HG03571 (cell line): ENCODE data around the gene HIBCH.

ENCODE experiments used
- ATAC-seq: cut with Tn5 transposase; IDR thresholded peaks from one replicate; pipeline ENCODE4 v1.9.1; 2021; ENCODE audit not compliant: unreplicated experiment

HIBCH gene

DNA sequence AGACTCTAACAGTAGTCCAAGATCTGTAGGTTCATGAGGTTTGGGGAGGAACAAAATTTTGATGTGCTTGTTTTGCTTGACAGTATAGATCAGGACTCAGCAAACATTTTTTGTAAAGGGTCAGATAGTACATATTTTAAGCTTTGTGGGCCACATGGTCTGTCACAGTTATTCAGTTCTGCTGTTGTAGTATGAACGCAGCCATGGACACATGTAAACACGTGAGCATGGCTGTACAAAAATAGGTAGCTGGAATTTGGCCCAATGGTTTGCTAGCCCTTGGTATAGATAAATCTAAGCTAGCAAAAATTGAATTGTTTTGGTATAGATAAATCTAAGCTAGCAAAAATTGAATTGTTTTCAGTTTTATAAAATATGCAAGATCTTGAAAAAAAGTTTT lies 120.5 kb downstream of the HIBCH start:
- no peak for ATAC-seq

DNA sequence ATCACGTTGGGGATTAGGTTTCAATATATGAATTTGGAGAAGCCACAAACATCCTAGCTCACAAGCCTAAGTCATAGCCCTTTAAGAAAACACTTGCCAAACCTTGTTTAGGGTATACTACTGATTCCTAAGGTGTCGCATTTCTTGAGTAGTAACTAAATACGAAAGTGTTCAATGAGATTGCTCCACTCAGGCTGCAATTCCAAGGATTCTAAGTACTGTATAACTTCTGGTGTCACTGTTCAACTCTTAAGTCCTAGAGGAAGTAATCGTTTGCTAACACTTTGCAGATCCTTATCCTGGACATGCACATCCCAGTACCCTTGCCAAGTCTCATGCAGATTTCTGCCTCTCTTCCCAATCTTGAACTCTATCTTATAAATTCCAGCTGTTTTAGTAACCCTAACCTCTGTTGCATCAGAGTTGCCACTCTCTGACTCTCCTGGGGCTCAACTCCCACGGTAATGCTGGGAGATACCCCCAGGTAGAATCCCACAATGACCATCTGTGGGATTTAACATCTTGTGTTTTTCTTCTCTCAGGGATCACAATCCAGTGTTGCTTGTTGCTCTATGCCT lies 122.4 kb downstream of the HIBCH start:
- no peak for ATAC-seq

DNA sequence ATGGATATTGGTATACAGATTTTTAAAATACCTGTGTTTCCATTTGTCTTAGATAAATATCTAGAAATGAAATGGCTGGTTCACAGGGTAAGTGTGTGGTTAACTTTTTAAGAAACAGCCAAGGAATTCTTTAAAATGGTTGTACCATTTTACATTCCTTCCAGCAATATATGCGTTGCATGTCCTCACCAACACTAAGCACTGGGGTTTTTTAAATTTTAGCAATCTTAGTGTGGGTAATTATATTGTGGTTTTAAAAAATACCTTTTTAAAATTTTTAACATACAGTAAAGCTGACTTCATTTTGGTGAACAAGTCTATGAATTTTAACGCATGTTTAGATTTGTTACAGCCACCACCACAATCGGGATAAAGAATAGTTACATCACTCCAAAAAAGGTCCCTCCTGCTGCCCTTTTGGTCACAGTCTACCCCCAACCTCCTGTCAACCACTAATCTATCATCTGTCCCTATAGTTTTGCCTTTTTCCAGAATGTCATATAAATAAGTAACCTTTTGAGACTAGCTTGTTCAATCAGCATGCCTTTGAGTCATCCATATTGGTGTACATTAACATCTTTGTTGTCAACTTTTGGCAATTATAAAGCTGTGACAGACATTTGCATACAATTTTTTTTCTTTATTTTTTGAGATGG lies 129.0 kb downstream of the HIBCH start:
- ATAC-seq = no peak

DNA sequence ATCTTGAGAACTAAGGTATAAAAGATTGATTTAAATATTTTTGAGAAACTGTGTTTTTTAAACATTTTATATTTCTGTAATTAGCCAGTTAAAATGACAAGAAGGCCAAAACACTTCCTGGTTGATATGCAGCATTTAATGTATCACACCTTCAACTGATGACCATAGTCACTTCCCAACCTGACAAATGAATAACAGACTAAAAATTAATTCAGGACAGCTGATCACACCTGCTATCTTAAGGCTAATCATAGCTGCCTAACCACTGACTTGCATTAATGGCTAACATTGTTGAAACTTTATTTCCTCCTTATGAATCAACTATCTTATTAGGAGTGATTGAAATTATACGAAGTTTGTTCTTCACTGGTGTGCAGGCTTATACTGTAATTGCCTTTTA lies 131.3 kb downstream of the HIBCH start:
- ATAC-seq = peak; percentile 47

DNA sequence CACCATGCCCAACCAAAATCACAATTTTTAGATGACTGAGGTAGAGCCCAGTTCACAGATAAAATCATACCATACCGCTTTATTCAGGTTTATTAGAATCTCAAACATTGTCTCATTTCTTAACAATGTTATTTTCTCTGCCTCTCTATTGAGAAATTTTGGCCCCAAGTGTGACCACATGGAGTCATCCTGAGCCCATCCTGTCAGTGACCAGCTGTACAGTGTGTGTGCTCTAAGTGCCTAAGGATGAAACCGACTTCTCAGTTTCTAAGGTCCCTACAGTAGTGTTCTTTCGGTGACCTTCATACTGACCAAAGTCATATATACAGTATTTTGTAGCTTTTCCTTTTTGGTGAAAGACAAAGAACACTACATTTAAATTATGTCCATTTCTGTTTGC lies 133.4 kb downstream of the HIBCH start:
- no peak for ATAC-seq

DNA sequence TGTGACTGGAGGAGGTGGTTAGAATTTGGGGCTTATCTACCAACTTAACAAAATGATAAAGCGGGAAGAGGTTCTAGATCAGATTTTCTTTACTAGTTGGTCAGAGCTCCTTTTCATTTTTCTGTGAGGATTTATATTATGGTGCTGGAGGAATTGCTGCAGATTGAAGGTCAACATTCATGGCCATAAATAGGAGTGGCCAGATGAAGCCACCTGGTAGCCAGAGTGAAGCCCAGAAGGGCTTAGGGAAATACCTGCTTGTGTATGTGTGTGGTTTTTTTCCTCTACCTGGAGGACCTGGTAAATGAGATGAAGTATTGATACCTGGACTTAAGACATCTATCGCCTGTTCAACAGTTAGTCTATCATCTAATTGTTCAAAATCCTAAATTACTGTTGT lies 134.2 kb downstream of the HIBCH start:
- no peak for ATAC-seq

DNA sequence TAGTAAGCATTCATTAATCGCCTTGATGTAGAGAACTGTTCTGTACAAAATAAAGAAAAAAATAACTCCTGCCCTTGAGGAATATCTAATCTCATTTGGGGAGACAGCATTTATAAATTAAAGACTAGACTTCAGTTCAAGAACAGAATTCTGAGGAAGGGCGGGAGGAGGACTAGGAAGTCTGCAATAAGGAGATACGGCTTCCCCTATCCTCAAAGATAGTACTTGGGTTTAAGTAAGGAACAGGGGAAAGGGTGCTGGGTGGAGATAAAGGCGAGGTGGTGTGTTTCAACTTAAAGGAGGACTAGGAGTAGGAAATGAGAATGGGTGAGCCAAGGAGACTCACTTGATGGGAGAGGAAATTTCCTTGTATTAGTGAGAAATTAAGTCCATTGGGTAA lies 135.2 kb downstream of the HIBCH start:
- no peak for ATAC-seq

DNA sequence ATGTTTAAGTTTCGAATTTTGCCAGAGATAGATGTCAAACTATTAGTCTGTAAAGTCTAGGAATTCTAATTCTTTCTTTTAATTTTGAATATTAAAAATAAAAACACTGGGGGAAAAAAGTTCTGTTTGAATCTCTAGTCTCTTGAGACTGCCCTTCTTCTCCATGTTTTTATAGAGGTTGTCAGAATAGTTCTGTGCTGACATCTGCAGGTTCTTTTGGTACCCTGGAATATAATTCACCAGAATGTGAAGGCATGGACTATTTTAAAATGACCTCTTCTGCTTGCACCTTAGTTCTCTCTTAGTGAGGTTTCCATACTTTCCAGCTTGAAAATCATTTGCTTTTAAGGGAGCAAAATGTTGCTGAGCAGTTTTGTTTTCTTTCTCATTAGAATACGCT lies 136.1 kb downstream of the HIBCH start:
- ATAC-seq = no peak

DNA sequence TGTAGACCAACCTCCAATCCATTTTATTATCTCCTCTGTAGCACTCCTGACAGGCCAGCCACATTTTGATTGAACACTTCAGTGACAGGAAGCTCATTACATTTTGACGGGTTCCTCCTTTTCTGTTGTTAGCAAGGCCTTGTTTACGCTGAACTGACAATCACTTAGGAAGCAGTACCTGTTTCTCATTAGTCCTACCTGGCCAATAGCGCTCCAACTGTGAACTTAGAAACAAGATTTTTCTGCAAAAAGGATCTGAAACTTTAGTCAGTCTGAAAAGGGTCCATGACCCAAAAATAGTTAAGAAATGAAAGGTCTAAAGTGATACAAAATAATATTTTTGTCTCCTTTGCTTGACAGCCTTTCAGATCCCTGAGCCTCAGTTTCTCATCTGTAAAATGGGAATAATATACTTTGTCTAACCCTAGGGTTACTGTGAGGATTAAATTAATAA lies 137.5 kb downstream of the HIBCH start:
- peak; percentile 32 for ATAC-seq

DNA sequence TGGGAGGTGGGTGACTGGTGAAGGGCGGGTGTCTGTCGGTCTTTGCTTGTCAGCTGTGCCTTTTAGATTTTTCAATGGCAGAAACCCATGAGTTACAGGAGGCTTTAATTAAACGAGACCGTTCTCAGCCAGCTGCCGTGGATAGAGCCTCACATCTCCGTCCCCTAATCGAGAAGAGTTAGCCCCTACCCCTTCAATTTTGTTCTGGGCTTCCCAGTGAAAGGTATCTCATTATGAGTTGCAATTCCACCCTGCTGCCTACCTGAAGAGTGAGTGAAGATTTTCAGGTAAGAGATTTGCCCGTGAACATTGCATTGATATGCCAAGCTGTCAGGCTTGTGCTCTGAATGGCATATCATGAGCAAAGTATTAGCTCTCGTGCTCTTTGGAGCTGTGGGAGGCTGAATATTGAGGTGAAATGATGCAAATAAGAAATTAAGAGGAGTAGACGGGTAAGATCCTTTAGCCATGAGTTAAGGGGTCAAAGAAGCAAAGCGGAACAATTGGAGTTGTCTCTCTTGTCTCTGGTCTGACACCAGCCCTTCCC lies 138.4 kb downstream of the HIBCH start:
- no peak for ATAC-seq

DNA sequence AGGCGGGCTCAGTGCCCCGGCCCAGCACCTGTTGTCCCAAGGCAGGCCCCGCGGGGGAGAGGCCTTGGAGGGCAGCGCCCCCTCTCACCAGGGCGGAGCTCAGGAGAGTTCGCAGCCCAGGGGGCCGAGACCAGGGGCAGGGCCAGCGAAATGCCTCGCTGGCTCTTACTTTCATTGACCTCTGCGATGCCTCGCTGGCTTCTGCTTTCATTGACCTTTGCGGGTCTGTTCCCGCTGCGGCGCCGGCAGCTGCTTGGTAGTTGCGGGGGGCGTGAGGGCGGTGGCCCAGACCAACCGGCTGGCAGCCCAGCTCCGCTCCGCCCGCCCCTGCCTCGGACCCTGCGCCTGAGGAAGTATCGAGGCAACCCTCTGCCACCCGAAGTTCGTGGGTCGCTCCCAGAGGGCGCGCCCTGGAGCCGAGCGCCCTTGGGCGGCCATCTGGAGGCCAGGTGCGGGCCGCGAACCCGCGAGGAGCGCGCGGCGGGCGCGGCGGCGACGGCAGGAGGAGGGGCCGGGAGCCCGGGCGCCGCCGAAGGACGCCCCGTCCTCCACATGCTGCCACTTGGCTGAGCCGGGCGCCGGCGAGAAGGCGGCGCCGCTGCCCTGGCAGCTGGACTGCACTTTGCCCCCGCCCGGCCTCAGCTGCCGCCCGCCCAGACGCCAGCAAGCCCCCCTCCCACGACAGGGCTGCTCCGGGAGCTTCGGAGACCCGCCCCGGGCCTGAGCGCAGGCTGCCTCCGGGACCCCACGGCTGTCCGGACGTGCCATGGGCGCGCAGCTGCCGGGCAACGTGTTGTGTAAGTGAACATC lies 139.1 kb downstream of the HIBCH start:
- ATAC-seq = peak; percentile 75

DNA sequence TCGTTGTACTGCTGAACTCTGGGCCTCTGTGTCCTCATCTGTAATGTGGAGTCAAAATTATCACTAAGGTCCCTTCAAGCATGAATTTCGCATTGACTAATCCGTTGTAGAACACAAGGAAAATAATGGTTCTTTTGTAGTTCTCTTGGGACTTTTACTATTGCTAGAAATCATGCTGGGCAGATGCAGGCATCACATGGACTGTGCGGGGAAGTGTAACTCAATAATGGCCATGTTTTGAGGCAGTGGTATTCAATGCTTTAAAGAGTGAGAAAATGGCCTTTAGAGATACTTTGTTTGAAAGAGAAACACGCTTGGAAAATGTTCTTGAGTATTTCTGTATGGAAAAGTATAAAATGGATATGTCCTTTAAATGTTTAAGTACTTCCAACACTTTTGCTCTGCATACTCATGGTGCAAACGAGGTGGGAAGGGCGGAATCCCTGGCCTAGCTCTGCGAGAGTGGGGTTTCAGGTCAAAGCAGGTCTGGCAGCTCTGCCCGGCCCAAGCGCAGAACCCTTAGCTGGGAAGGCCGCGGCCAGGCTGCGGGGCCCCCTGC lies 139.8 kb downstream of the HIBCH start:
- ATAC-seq = no peak

DNA sequence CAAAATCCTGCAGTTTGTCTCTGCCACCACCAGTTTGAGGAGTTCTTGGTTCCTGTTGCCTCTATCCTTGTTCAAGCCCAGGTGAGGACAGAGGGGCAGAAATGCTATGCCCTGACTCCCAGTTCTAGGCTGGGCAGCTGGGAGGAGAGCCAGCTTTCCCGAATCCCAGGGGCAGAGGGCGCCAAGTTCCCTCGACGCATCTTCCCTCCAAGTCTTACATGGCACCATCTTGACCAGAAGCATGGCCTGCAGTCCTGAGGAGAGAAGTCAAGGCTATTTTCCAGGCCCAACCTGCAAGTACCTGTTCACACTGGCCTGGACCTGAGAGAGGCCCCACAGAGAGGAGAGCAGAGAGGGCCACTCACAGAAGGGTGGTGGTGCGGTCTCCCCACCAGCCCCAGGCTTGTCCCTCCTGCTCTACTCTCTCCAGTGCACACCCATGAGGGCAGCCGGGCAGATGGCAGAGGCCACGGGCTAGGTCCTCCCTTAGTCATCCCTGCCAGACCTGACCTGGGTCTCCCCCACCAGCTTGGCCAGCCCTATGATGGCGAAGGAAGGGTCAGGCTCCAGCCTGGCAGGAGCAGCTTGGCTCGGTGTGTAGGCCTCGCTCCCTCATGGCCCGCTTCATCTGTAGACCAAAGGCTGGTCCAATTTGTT lies 141.4 kb downstream of the HIBCH start:
- ATAC-seq = no peak

DNA sequence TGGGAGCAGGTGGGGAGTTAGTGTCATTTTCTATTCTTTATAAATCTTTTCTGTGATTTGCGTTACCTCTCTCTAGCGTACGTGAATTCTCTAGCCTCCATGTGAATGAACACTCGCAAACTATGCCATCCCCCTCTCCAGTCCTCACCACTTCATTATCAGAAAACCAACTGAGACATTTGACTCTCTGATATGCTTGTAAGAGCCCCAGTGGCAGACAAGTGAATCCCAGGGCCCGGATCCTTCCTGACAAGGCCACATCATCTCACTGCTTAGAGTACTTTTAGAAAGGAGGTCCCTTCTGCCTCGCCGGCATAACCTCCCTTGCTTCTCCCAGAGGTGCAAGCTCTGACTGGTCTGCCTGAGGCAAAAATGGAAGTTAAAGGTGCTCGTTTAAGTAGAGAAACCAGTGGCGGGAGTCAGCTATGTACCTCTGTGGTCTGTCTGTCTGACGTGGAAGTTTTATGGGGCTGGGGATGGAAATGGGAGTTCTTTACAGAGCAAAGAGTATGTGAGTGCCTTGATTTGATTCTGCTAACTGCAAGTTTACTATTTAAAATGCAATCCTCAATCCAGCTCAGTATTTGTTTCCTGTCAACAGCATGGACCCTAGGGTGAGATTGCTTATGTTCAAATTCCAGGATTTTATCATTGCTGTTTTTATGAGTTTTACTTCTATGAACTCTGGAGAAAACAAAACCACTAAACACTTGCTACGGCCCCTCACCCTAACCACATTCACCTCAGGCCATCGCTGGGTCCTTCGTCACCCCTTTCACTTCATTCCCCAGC lies 142.2 kb downstream of the HIBCH start:
- ATAC-seq = no peak

DNA sequence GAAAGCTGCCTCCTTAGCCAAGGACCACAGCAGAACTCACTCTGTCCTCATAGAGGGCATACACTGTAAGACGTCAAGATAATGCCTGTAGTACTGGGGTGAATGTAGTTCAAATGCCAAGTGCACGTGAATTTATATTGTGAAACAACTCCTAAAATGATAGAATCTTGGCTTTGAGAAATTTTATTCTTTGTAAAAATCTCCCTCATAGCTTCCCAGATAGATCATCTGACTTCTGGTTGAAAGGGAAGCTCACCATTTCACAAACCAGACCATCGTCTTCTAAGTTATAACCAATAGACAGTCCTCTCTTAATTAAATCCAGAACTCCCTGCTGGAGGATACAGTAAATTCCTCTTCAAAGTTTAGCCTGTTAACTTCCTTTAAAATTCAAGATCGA lies 146.2 kb downstream of the HIBCH start:
- no peak for ATAC-seq

DNA sequence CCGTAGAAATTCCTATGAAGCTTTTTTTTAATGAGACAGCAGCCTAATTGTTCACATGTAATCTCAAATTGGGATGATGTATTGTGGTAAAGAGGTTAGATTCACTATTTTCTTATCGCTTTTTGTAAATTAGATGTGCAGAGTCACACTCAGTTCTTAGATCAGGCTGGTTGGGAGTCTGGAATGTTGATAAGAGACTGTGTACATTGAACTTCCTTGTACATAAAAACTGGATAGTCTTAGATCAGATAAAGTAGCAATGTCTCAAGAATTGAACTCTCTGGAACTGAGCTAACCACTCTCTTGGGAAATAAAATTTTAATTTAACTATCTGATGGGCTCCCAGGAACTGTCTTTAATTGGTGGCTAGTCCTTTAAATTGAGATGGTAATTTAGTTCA lies 149.0 kb downstream of the HIBCH start:
- no peak for ATAC-seq

DNA sequence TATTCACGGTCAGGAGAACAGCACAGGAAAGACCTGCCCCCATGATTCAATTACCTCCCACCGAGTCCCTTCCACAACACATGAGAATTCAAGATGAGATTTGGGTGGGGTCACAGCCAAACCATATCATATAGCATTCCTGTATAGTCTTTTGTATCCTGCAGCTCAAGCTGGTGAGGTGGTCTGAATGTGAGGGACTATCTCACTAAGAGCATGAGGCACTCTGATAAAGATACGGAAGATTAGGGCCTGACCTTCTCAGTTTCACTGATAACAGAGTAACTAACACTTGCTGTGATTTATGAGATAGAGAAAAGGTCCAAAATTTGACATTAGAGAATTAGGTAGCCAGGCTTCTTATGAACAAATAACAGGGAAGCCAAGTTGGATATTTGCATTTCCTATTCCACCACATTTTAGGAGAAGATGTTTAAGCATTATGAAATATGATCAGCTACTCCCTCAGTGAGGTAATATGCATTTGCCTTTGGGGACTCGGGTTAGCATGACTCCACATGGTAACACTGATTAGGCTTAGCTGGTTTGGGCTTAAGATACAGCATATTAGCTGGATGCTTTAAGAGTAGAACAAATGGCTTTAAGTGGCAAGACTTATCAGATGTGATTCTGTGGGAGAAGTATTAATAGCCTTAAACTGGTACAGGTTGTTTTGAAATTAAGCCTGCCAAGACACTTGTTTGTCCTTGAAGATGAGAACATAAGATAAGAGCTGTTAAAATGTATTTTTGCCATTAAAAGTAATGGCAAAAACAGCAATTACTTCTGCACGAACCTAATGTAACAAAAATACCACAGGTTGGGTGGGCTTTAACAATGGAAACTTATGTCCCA lies 150.2 kb downstream of the HIBCH start:
- no peak for ATAC-seq

DNA sequence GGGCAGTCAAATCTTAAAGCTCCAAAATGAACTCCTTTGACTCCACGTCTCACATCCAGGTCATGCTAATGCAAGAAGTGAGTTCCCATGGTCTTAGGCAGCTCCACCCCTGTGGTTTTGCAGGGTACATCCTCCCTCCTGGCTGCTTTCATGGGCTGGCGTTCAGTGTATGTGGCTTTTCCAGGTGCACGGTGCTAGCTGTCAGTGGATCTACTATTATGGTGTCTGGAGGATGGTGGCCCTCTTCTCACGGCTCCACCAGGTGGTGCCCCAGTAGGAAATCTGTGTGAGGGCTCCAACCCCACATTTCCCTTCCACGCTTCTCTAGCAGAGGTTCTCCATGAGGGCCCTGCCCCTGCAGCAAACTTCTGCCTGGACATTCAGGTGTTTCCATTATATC lies 151.9 kb downstream of the HIBCH start:
- no peak for ATAC-seq

DNA sequence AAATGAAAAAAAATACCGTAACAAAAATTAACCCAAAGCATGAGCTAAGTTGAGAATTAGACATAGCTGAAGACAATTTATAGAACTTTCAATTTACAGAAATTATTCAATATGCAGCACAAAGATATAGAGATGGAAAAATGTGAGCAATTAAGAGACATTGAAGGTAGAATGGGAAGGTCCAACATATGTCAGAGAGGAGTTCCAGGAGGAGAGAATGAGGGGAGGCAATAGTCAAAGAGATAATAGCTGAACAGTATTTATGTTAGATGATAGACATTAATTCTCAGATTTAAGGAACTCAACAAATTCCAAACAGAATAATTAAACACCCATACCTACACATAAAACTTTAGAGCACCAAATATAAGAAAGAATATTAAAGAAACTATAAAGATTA lies 154.1 kb downstream of the HIBCH start:
- no peak for ATAC-seq
